Measurements from ENCODE around the gene ADAP1.

GRCh38 chr7:935874-936385 is 18.6 kb downstream of the ADAP1 start:
- TF ChIP-seq CTCF (IDR thresholded peaks at IDR 0.05; ENCODE audit: insufficient read depth, low read length, poor library complexity, severe bottlenecking) (no peak), EZH2phosphoT487 (conservative IDR thresholded peaks at IDR 0.05; ENCODE audit: low read length) (no peak)
